H1 (cell line): Measurements from ENCODE around the gene FAT3. TPM values are rescaled to one million over a fixed set of nuclear protein-coding genes. Genes with fewer than 3 reads are reported as not detected.

Experiments
- CTCF ChIA-PET: fragments of 300-600 bp; sonication (Branson Sonifier 250); formaldehyde crosslinking; loops from one replicate; lab custom pipeline; 2021; ENCODE audit not compliant: partially characterized antibody; lab: Charles Lee
- POLR2A ChIA-PET: fragments of 300-600 bp; sonication (Branson Sonifier 250); formaldehyde crosslinking; loops from one replicate; lab custom pipeline; 2021; ENCODE audit warnings: inconsistent platforms; ENCODE audit not compliant: partially characterized antibody; lab: Charles Lee
- DNase-seq, 2 experiments: peaks; one replicate each; pipeline versions ENCODE4 v3.0.0 to v3.0.0-alpha.2; 2010 to 2022; ENCODE audit warnings: low spot score in 2 of 2, low read depth in 1 of 2, mixed read lengths in 1 of 2
- FAIRE-seq: peaks from 2 replicates; lab custom pipeline; 2011; peaks lifted over from hg19 to GRCh38; lab: Jason Lieb, UNC
- H2AFZ ChIP-seq: 2 replicates; pipeline ENCODE4 v1.8.1; 2012; ENCODE audit warnings: low read length, inconsistent platforms
- H2AK5ac ChIP-seq: 2 replicates; pipeline ENCODE4 v1.6.1; 2013; ENCODE audit warnings: low read depth, low read length
- H2BK120ac ChIP-seq: replicated peaks from 2 replicates; pipeline ENCODE3; 2013; ENCODE audit warnings: low read depth, low read length, inconsistent platforms
- H2BK12ac ChIP-seq: 2 replicates; pipeline ENCODE4 v1.6.1; 2013; ENCODE audit warnings: low read depth, low read length
- H2BK15ac ChIP-seq: 2 replicates; pipeline ENCODE4 v1.6.1; 2013; ENCODE audit warnings: low read length
- H2BK20ac ChIP-seq: 2 replicates; pipeline ENCODE4 v1.6.1; 2013; ENCODE audit warnings: low read length
- H2BK5ac ChIP-seq: 2 replicates; pipeline ENCODE4 v1.6.1; 2013; ENCODE audit warnings: low read depth, low read length
- H3K14ac ChIP-seq: 2 replicates; pipeline ENCODE4 v1.6.1; 2013; ENCODE audit warnings: inconsistent platforms; ENCODE audit not compliant: insufficient read length
- H3K18ac ChIP-seq: 2 replicates; pipeline ENCODE4 v1.6.1; 2013; ENCODE audit warnings: low read length; ENCODE audit errors: extremely low read depth
- H3K23ac ChIP-seq: 2 replicates; pipeline ENCODE4 v1.6.1; 2013; ENCODE audit warnings: inconsistent platforms; ENCODE audit not compliant: insufficient read length
- H3K23me2 ChIP-seq: 2 replicates; pipeline ENCODE4 v1.6.1; 2013; ENCODE audit warnings: low read depth, low read length
- H3K27ac ChIP-seq: 2 replicates; pipeline ENCODE4 v1.6.1; 2011; ENCODE audit warnings: low read depth, low read length, inconsistent platforms
- H3K27me3 ChIP-seq, 4 experiments: replicated peaks in 1 of 4; 1 replicate in 1 of 4; 2 replicates in 3 of 4; pipeline versions ENCODE4 v1.6.1 to v1.8.1; 2011 to 2013; ENCODE audit warnings: low read length in 3 of 4, mild to moderate bottlenecking in 3 of 4, inconsistent platforms in 2 of 4, mixed read lengths in 2 of 4, moderate library complexity in 1 of 4; ENCODE audit not compliant: control insufficient read depth in 3 of 4, insufficient read depth in 3 of 4; ENCODE audit errors: extremely low read depth in 1 of 4
- H3K36me3 ChIP-seq, 4 experiments: 2 replicates each; pipeline versions ENCODE4 v1.6.1 to v1.8.1; 2011 to 2013; ENCODE audit warnings: mild to moderate bottlenecking in 4 of 4, low read length in 3 of 4, moderate library complexity in 2 of 4, control low read depth in 1 of 4, inconsistent platforms in 1 of 4; ENCODE audit not compliant: insufficient read depth in 4 of 4, control insufficient read depth in 2 of 4
- H3K4ac ChIP-seq: replicated peaks from 2 replicates; pipeline ENCODE3; 2013; ENCODE audit warnings: low read length, low read depth, mixed read lengths, inconsistent platforms; ENCODE audit not compliant: insufficient read length
- H3K4me1 ChIP-seq, 4 experiments: replicated peaks in 1 of 4; 1 replicate in 1 of 4; 2 replicates in 3 of 4; pipeline versions ENCODE4 v1.6.1 to v1.8.1; 2011 to 2013; ENCODE audit warnings: low read length in 3 of 4, inconsistent platforms in 2 of 4, mixed read lengths in 1 of 4; ENCODE audit not compliant: insufficient read depth in 4 of 4, control insufficient read depth in 3 of 4
- H3K4me2 ChIP-seq, 2 experiments: 2 replicates each; pipeline versions ENCODE4 v1.6.1 to v1.8.1; 2011 to 2013; ENCODE audit warnings: low read depth in 2 of 2, low read length in 2 of 2, control low read depth in 1 of 2, inconsistent platforms in 1 of 2, mild to moderate bottlenecking in 1 of 2; ENCODE audit not compliant: insufficient read depth in 1 of 2
- H3K4me3 ChIP-seq, 4 experiments: fragments of 200-600, 300-600 bp in 1 of 4; sonication (generic), shearing (Covaris generic), sonication (Bioruptor Twin) in 1 of 4; 2 replicates each; pipeline versions ENCODE4 v1.5.1 to v1.8.1; 2011 to 2016; ENCODE audit warnings: low read length in 4 of 4, low read depth in 3 of 4, control low read depth in 2 of 4, inconsistent platforms in 2 of 4, mild to moderate bottlenecking in 2 of 4, mixed read lengths in 1 of 4, moderate library complexity in 1 of 4; ENCODE audit not compliant: insufficient read depth in 2 of 4; ENCODE audit errors: extremely low read depth in 1 of 4
- H3K56ac ChIP-seq: replicated peaks from 2 replicates; pipeline ENCODE3; 2013; ENCODE audit warnings: low read depth, mild to moderate bottlenecking, mixed read lengths, low read length, inconsistent platforms; ENCODE audit not compliant: insufficient read length
- H3K79me1 ChIP-seq: 2 replicates; pipeline ENCODE4 v1.6.1; 2013; ENCODE audit warnings: low read depth, low read length, control low read depth
- H3K79me2 ChIP-seq, 2 experiments: 2 replicates each; pipeline versions ENCODE4 v1.6.1 to v1.8.1; 2012 to 2013; ENCODE audit warnings: low read length in 2 of 2, mild to moderate bottlenecking in 2 of 2, inconsistent platforms in 1 of 2; ENCODE audit not compliant: insufficient read depth in 2 of 2, control insufficient read depth in 1 of 2
- H3K9ac ChIP-seq, 4 experiments: replicated peaks in 1 of 4; 1 replicate in 1 of 4; 2 replicates in 3 of 4; pipeline versions ENCODE4 v1.6.1 to v1.8.1; 2011 to 2013; ENCODE audit warnings: low read depth in 3 of 4, low read length in 3 of 4, control low read depth in 2 of 4, mild to moderate bottlenecking in 2 of 4, moderate library complexity in 2 of 4, inconsistent platforms in 1 of 4; ENCODE audit errors: extremely low read depth in 1 of 4
- H3K9me3 ChIP-seq, 2 experiments: 2 replicates each; pipeline versions ENCODE4 v1.6.1 to v1.8.1; 2012 to 2013; ENCODE audit warnings: mild to moderate bottlenecking in 2 of 2, moderate library complexity in 2 of 2, control low read depth in 1 of 2, inconsistent platforms in 1 of 2, low read depth in 1 of 2, low read length in 1 of 2, mixed read lengths in 1 of 2; ENCODE audit not compliant: insufficient read depth in 2 of 2
- H4K20me1 ChIP-seq, 2 experiments: replicated peaks in 1 of 2; 2 replicates each; pipeline versions ENCODE3 to v1.8.1; 2011 to 2013; ENCODE audit warnings: inconsistent platforms in 2 of 2, low read length in 2 of 2, mild to moderate bottlenecking in 1 of 2; ENCODE audit not compliant: insufficient read depth in 2 of 2, control insufficient read depth in 1 of 2
- H4K5ac ChIP-seq: 2 replicates; pipeline ENCODE4 v1.6.1; 2013; ENCODE audit warnings: low read length, low read depth, mixed read lengths, inconsistent platforms; ENCODE audit not compliant: insufficient read length
- H4K8ac ChIP-seq: 2 replicates; pipeline ENCODE4 v1.8.0; 2013; ENCODE audit warnings: mild to moderate bottlenecking, moderate library complexity, low read length, inconsistent platforms; ENCODE audit not compliant: insufficient read depth; ENCODE audit errors: extremely low read depth
- H4K91ac ChIP-seq: replicated peaks from 2 replicates; pipeline ENCODE3; 2013; ENCODE audit warnings: low read length, mixed read lengths, inconsistent platforms; ENCODE audit not compliant: insufficient read length
- ATF2 ChIP-seq: IDR thresholded peaks from 2 replicates; pipeline ENCODE4 v1.6.1; 2012; ENCODE audit warnings: low read length, inconsistent platforms
- BACH1 ChIP-seq: IDR thresholded peaks from 2 replicates; pipeline ENCODE4 v1.6.1; 2012; ENCODE audit warnings: low read length, improper control_type of control experiment
- CHD2 ChIP-seq: IDR thresholded peaks from 2 replicates; pipeline ENCODE4 v1.6.1; 2012; ENCODE audit warnings: low read length, improper control_type of control experiment
- FOSL1 ChIP-seq: IDR thresholded peaks from 2 replicates; pipeline ENCODE4 v1.6.1; 2011; ENCODE audit warnings: mild to moderate bottlenecking, low read depth, low read length, moderate library complexity; ENCODE audit not compliant: insufficient read depth
- GABPA ChIP-seq: IDR thresholded peaks from 2 replicates; pipeline ENCODE4 v1.6.1; 2011; ENCODE audit warnings: mild to moderate bottlenecking, low read length, moderate library complexity, borderline replicate concordance; ENCODE audit not compliant: insufficient read depth
- POLR2AphosphoS5 ChIP-seq: IDR thresholded peaks from 2 replicates; pipeline ENCODE4 v1.6.1; 2011; ENCODE audit warnings: low read depth, low read length
- RNF2 ChIP-seq: fragments of 200-900, 300-1000 bp; sonication (generic); IDR thresholded peaks from 2 replicates; pipeline ENCODE4 v1.7.1; 2016; ENCODE audit warnings: borderline replicate concordance, low read depth, mild to moderate bottlenecking, antibody characterized with exemption, low read length; ENCODE audit not compliant: poor library complexity, severe bottlenecking; ENCODE audit errors: missing control alignments
- SIX5 ChIP-seq: IDR thresholded peaks from 2 replicates; pipeline ENCODE4 v1.6.1; 2011; ENCODE audit warnings: mild to moderate bottlenecking, low read depth, low read length
- SP1 ChIP-seq: IDR thresholded peaks from 2 replicates; pipeline ENCODE4 v1.6.1; 2011; ENCODE audit warnings: low read depth, low read length
- SUZ12 ChIP-seq: fragments of 200-600 bp; sonication (generic); IDR thresholded peaks from 2 replicates; pipeline ENCODE4 v1.6.1; 2012; ENCODE audit warnings: mild to moderate bottlenecking, inconsistent platforms, low read length, moderate library complexity, mixed read lengths
- ZNF274 ChIP-seq: IDR thresholded peaks from 2 replicates; pipeline ENCODE4 v1.7.0; 2012; ENCODE audit warnings: low read length, borderline replicate concordance; ENCODE audit errors: extremely low read depth
- whole genome bisulfite sequencing, 2 experiments: shearing (Covaris generic) in 1 of 2; methylation state at CpG; one replicate each; pipeline versions ENCODE4 v1.1.6 to v1.1.7; 2013 to 2015; ENCODE audit warnings: low lambda C conversion rate in 2 of 2, mixed read lengths in 2 of 2, inconsistent platforms in 1 of 2, low coverage in 1 of 2, missing lambda C conversion rate in 1 of 2; ENCODE audit not compliant: insufficient replicate concordance in 2 of 2, insufficient coverage in 1 of 2, insufficient read length in 1 of 2; ENCODE audit errors: extremely low coverage in 1 of 2, missing lambda C conversion rate in 1 of 2; 5-methylcytosine and 5-hydroxymethylcytosine counted together
- polyA plus RNA-seq, 7 experiments: library from polyadenylated mRNA; depleted of rRNA in 3 of 7; stranded (reverse) in 5 of 7; unstranded in 2 of 7; fragments of >200 nt in 5 of 7; fragments of 200-250 nt in 2 of 7; gene quantifications; 1 replicate in 5 of 7; 2 replicates in 1 of 7; 4 replicates in 1 of 7; pipeline versions ENCODE4 v1.2.1 to v1.2.3, GENCODE V29; 2011 to 2013; ENCODE audit warnings: missing spikeins in 2 of 7, mixed read lengths in 2 of 7
- total RNA-seq: library from RNA; stranded (reverse); fragmentation: NEBNext Ultra II Directional; extraction: Animal tissue kit (Norgen Biotek cat#: 25700); gene quantifications from 2 replicates; pipeline ENCODE4 v1.2.1, GENCODE V29; 2021

Gene FAT3
- total and polyA plus RNA-seq, 2 of the 8 experiments (the other 6 are each of a cell fraction or from before 2014, with no cell fraction given) = 7.2 to 18.4 TPM

GRCh38 chr11:92240916-92241315 lies 16.3 kb downstream of the FAT3 start:
- DNase-seq (no peak), FAIRE-seq (peak; percentile 84)
- Histone ChIP-seq H2BK15ac (no peak overlapping the region), H3K56ac (no peak overlapping the region), H2BK20ac (no peak overlapping the region), H3K4ac (no peak overlapping the region), H2BK120ac (no peak overlapping the region), H2BK5ac (no peak overlapping the region), H3K27ac (no peak overlapping the region), H2AK5ac (no peak overlapping the region), H3K9me3 (no peaks in the 10 kb centered on the region), H3K79me1 (peaks cover under 1% of the 10 kb centered on the region; the same call in 1 of the 2 replicates), H3K79me2 (peaks cover 0 to 69% of the 10 kb centered on the region in 2 experiments; a peak in 3 of 4 replicates), H3K14ac (no peak overlapping the region), H3K18ac (peak overlapping the region; percentile 51; the same call in 1 of the 2 replicates), H3K4me3 (peak overlapping the region in 1 of 4 experiments; percentile 1; a peak in 1 of 8 replicates), H4K5ac (no peak overlapping the region), H4K20me1 (no peaks in the 10 kb centered on the region), H3K23me2 (no peaks in the 10 kb centered on the region), H2BK12ac (no peak overlapping the region), H3K4me1 (peaks cover 3 to 17% (median 13%) of the 10 kb centered on the region in 4 experiments; a peak in 5 of 7 replicates), H3K36me3 (no peaks in the 10 kb centered on the region), H3K23ac (no peak overlapping the region), H4K8ac (no peak overlapping the region), H4K91ac (no peak overlapping the region), H3K9ac (no peak overlapping the region), H3K4me2 (peak overlapping the region; percentile 15 to 36; a peak in 2 of 4 replicates), H2AFZ (no peak overlapping the region), H3K27me3 (no peaks in the 10 kb centered on the region)
- ChIA-PET POLR2A (interaction anchor here (0.7 kb wide), 1 partner anchor 10 kb away, joined by 3 read pairs; no protein-coding TSS in a partner anchor), CTCF (interaction anchor here (0.7 to 2.9 kb wide), 3 partner anchors 9 to 89 kb away, joined by 3 to 6 read pairs (median 3); no protein-coding TSS in a partner anchor)
- WGBS, 2 experiments = 0% methylated on average over 1 of the region's 1 CpG; no CpG with 5 or more reads in 1 of the 2 experiments
- TF ChIP-seq SIX5 (no peak), GABPA (no peak), SP1 (no peak), BACH1 (no peak), RNF2 (no peak), POLR2AphosphoS5 (no peak), CHD2 (no peak), SUZ12 (no peak), ATF2 (no peak), ZNF274 (no peak), FOSL1 (no peak)
